GM04504 (cell line): ENCODE results near the gene TCF23.
"Not testable (repeated sequence)": the region's sequence is repeated elsewhere in the genome, so short reads cannot be mapped to it uniquely, and the experiment has no call there.

Experiments
- DNase-seq: peaks from one replicate; pipeline ENCODE4 v3.0.0-alpha.2; 2012; ENCODE audit warnings: low read depth

The TCF23 gene

GRCh38 chr2:27189989-27190388 lies 41.2 kb downstream of the TCF23 start:
- DNase-seq = no peak

GRCh38 chr2:27191070-27191829 lies 42.4 kb downstream of the TCF23 start:
- no peak for DNase-seq

GRCh38 chr2:27194538-27195354 lies 45.9 kb downstream of the TCF23 start:
- DNase-seq = no peak

- not testable (repeated sequence) for DNase-seq
Observed at GRCh38 chr2:27195799-27196198, 47.0 kb downstream of the TCF23 start.

GRCh38 chr2:27198068-27198467 lies 49.3 kb downstream of the TCF23 start:
- not testable (repeated sequence) for DNase-seq

GRCh38 chr2:27198627-27199026 lies 49.8 kb downstream of the TCF23 start:
- DNase-seq = no peak

- DNase-seq = no peak
Observed at GRCh38 chr2:27199241-27199640, 50.4 kb downstream of the TCF23 start.

- DNase-seq = no peak
Observed at GRCh38 chr2:27201675-27202074, 52.9 kb downstream of the TCF23 start.

- no peak for DNase-seq
Observed at GRCh38 chr2:27202854-27203253, 54.0 kb downstream of the TCF23 start.

GRCh38 chr2:27203741-27204140 lies 54.9 kb downstream of the TCF23 start:
- DNase-seq = no peak

- no peak for DNase-seq
Observed at GRCh38 chr2:27204566-27204965, 55.8 kb downstream of the TCF23 start.

- DNase-seq = no peak
Observed at GRCh38 chr2:27205206-27205605, 56.4 kb downstream of the TCF23 start.

- DNase-seq = no peak
Observed at GRCh38 chr2:27206346-27206745, 57.5 kb downstream of the TCF23 start.
